ENCODE data around the gene TIMM50. TPM values are rescaled to one million over a fixed set of nuclear protein-coding genes. Genes with fewer than 3 reads are reported as not detected.

Gene TIMM50
- total RNA-seq, 1 donor from 2014 or later = 56.0 TPM

GRCh38 chr19:39507715-39508364 lies 27.2 kb downstream of the TIMM50 start:
- H3K27me3 Mint-ChIP-seq (ENCODE audit: unreplicated experiment) = peaks cover 37% of the 10 kb centered on the region
- H3K9me3 Mint-ChIP-seq (ENCODE audit: unreplicated experiment) = no peaks in the 10 kb centered on the region
- DNase-seq (ENCODE audit: extremely low spot score, unreplicated experiment) = no peak
- H3K4me3 Mint-ChIP-seq (ENCODE audit: unreplicated experiment) = peak overlapping the region; percentile 75
- no peaks in the 10 kb centered on the region for H3K36me3 Mint-ChIP-seq (ENCODE audit: unreplicated experiment)
- H3K4me1 Mint-ChIP-seq (ENCODE audit: unreplicated experiment) = peaks cover 15% of the 10 kb centered on the region
- no peak overlapping the region for H3K27ac Mint-ChIP-seq (ENCODE audit: unreplicated experiment)
- no peak for TF ChIP-seq CTCF (IDR thresholded peaks at IDR 0.05)

GRCh38 chr19:39508629-39509028 lies 28.0 kb downstream of the TIMM50 start:
- Mint-ChIP-seq H3K27me3 (ENCODE audit: unreplicated experiment) (peaks cover 37% of the 10 kb centered on the region), H3K27ac (ENCODE audit: unreplicated experiment) (no peak overlapping the region), H3K36me3 (ENCODE audit: unreplicated experiment) (no peaks in the 10 kb centered on the region), H3K4me1 (ENCODE audit: unreplicated experiment) (peaks cover 9% of the 10 kb centered on the region), H3K9me3 (ENCODE audit: unreplicated experiment) (no peaks in the 10 kb centered on the region), H3K4me3 (ENCODE audit: unreplicated experiment) (no peak overlapping the region)
- no peak for DNase-seq (ENCODE audit: extremely low spot score, unreplicated experiment)
- no peak for TF ChIP-seq CTCF (IDR thresholded peaks at IDR 0.05)

GRCh38 chr19:39509233-39509632 lies 28.6 kb downstream of the TIMM50 start:
- no peak overlapping the region for H3K4me3 Mint-ChIP-seq (ENCODE audit: unreplicated experiment)
- DNase-seq (ENCODE audit: extremely low spot score, unreplicated experiment) = no peak
- H3K27ac Mint-ChIP-seq (ENCODE audit: unreplicated experiment) = no peak overlapping the region
- H3K27me3 Mint-ChIP-seq (ENCODE audit: unreplicated experiment) = peaks cover 38% of the 10 kb centered on the region
- peaks cover 9% of the 10 kb centered on the region for H3K4me1 Mint-ChIP-seq (ENCODE audit: unreplicated experiment)
- H3K36me3 Mint-ChIP-seq (ENCODE audit: unreplicated experiment) = no peaks in the 10 kb centered on the region
- H3K9me3 Mint-ChIP-seq (ENCODE audit: unreplicated experiment) = no peaks in the 10 kb centered on the region
- no peak for TF ChIP-seq CTCF (IDR thresholded peaks at IDR 0.05)

GRCh38 chr19:39512988-39513387 lies 32.4 kb downstream of the TIMM50 start:
- no peak for DNase-seq (ENCODE audit: extremely low spot score, unreplicated experiment)
- no peak overlapping the region for H3K27ac Mint-ChIP-seq (ENCODE audit: unreplicated experiment)
- H3K27me3 Mint-ChIP-seq (ENCODE audit: unreplicated experiment) = peaks cover 56% of the 10 kb centered on the region
- no peaks in the 10 kb centered on the region for H3K36me3 Mint-ChIP-seq (ENCODE audit: unreplicated experiment)
- peaks cover 14% of the 10 kb centered on the region for H3K4me1 Mint-ChIP-seq (ENCODE audit: unreplicated experiment)
- no peak overlapping the region for H3K4me3 Mint-ChIP-seq (ENCODE audit: unreplicated experiment)
- no peaks in the 10 kb centered on the region for H3K9me3 Mint-ChIP-seq (ENCODE audit: unreplicated experiment)
- TF ChIP-seq CTCF (IDR thresholded peaks at IDR 0.05) = no peak

GRCh38 chr19:39514840-39515550 lies 34.4 kb downstream of the TIMM50 start, which contains the start of gene SELENOV:
SELENOV (plus strand) TSS chr19:39515139; CDS start chr19:39515213, 74 bp downstream.
- no peaks in the 10 kb centered on the region for H3K36me3 Mint-ChIP-seq (ENCODE audit: unreplicated experiment)
- TF ChIP-seq CTCF (IDR thresholded peaks at IDR 0.05) = no peak
- H3K4me3 Mint-ChIP-seq (ENCODE audit: unreplicated experiment) = peak within 1 kb of the TSS; percentile 65
- peaks cover 53% of the 10 kb centered on the region for H3K27me3 Mint-ChIP-seq (ENCODE audit: unreplicated experiment)
- DNase-seq (ENCODE audit: extremely low spot score, unreplicated experiment) = no peak
- H3K27ac Mint-ChIP-seq (ENCODE audit: unreplicated experiment) = no peak within 1 kb of the TSS
- peaks cover 17% of the 10 kb centered on the region for H3K4me1 Mint-ChIP-seq (ENCODE audit: unreplicated experiment)
- H3K9me3 Mint-ChIP-seq (ENCODE audit: unreplicated experiment) = no peaks in the 10 kb centered on the region

Data from osteocyte (in vitro differentiated cells).